NCI-H345 (cell line): ENCODE measurements around the gene CDY1B.
"Not testable (repeated sequence)": the region's sequence is repeated elsewhere in the genome, so short reads cannot be mapped to it uniquely, and the experiment has no call there.

Experiments
- DNase-seq: peaks from one replicate; lab custom pipeline; 2025; lab: John Stamatoyannopoulos, UW

CDY1B gene

GRCh38 chrY:24047919-24048318 is at the start of gene CDY1B:
Gene CDY1B, minus strand, starts transcription at chrY:24048019. Its CDS starts 331 bp downstream, at chrY:24047688.
- not testable (repeated sequence) for DNase-seq

GRCh38 chrY:24049525-24049924 is 1.7 kb upstream of the CDY1B start:
- not testable (repeated sequence) for DNase-seq

GRCh38 chrY:24043209-24043608 is 4.6 kb downstream of the CDY1B start:
- not testable (repeated sequence) for DNase-seq

GRCh38 chrY:24039008-24039718 is 8.7 kb downstream of the CDY1B start:
- DNase-seq, result not testable (repeated sequence)

GRCh38 chrY:24026212-24027103 is 21.4 kb downstream of the CDY1B start:
- not testable (repeated sequence) for DNase-seq
